IPS-18c (cell line): ENCODE results near the gene CLSTN2.

ENCODE experiments used
- H3K4me3 ChIP-seq: 2 replicates; pipeline ENCODE4 v1.7.0; 2013; ENCODE audit warnings: low read depth, mild to moderate bottlenecking, low read length, moderate library complexity; ENCODE audit not compliant: insufficient read depth
- H3K9me3 ChIP-seq: one replicate; pipeline ENCODE4 v1.6.1; 2013; ENCODE audit warnings: mild to moderate bottlenecking, low read length, moderate library complexity; ENCODE audit not compliant: control insufficient read depth, insufficient read depth

CLSTN2 gene

DNA sequence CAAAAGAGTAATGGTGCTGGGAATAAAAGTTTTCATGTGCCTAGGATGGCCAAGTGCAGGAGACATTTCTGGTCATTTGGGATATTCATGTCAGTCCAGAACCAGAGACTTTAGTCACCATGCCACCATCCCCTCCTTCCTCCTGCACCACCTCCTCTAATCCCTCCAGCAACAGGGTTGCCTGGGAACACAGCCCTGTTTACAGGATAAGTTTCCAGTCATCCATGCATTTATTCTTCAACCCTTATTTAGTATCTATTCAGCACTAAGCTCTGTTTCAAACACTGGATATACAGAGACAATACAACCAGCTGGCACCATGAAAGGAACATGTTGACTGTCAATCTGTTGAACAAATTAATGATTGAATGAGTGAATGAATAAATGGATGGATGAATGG, 211.7 kb downstream of the CLSTN2 start:
- H3K4me3 ChIP-seq = no peak overlapping the region
- H3K9me3 ChIP-seq = no peaks in the 10 kb centered on the region

DNA sequence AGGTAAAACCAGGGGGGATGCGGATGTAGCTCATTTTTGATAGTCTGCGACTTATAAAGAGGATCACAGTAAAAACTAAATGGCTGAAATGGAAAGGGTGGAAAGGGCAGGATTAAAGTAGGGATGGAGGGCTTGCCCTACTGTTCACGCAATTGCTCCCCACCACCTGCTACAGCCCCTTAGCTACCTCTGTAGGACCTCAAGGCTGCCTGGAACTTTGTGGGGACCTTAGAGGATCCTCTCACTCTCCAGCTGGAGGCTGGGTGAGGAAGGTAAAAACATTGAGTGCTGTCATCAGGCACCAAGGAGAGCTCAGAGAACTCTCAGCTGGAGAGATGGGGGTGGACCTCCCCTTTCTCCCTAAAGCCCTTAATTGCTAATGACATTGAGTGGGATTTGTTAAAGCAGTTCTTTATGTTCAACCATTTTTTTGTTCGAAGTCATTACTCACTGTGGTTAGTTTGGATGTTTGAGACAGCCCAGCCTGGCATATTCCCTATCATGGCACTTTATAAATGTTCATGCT, 213.0 kb downstream of the CLSTN2 start:
- Histone ChIP-seq H3K9me3 (no peaks in the 10 kb centered on the region), H3K4me3 (no peak overlapping the region)

DNA sequence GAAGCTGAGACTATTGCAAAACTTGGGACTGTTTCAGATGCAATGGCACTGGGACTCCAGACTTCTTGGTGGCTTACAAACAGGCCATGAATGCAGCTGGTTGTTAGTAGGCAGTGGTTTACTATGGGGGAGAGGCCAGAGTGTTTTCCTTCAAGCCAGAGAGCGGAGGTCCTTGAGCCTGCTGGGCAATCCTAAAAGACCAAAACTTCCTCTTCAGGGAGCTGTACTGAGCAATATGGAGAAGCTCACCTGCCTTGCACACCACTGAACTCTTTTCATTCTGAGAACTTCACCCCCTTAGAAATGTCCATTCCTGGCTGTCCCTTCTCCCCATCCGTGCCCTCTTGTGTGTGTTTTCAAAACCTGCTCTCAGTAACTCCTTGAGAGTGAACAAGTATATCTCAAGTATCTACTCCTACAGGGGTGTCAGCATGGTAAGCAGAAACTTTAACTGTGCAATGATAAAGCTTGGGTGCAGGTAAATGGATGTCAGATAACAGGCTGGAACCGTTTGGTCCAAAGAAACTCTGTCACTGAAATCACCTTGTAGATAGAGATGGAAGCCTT, 213.9 kb downstream of the CLSTN2 start:
- no peaks in the 10 kb centered on the region for H3K9me3 ChIP-seq
- no peak overlapping the region for H3K4me3 ChIP-seq

DNA sequence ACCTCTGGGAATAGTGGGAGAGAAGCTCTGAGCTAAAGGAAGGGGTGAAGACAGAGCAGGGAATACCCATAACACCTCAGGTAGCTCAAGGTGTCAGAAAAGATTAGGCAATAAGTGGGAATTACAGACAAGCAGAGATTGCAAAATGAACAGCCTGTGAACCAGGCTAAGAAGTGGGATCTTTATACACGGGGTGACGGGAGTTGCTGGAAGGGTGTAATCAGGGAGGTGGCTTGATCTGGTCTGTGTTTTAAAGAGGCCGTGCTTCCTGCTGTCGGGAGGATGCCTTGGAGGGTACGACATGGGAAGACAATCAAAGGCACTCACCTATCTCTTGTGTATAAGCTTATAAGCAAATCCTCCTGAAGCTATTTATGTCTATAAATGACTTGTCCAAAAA, 216.3 kb downstream of the CLSTN2 start:
- Histone ChIP-seq H3K9me3 (no peaks in the 10 kb centered on the region), H3K4me3 (no peak overlapping the region)

DNA sequence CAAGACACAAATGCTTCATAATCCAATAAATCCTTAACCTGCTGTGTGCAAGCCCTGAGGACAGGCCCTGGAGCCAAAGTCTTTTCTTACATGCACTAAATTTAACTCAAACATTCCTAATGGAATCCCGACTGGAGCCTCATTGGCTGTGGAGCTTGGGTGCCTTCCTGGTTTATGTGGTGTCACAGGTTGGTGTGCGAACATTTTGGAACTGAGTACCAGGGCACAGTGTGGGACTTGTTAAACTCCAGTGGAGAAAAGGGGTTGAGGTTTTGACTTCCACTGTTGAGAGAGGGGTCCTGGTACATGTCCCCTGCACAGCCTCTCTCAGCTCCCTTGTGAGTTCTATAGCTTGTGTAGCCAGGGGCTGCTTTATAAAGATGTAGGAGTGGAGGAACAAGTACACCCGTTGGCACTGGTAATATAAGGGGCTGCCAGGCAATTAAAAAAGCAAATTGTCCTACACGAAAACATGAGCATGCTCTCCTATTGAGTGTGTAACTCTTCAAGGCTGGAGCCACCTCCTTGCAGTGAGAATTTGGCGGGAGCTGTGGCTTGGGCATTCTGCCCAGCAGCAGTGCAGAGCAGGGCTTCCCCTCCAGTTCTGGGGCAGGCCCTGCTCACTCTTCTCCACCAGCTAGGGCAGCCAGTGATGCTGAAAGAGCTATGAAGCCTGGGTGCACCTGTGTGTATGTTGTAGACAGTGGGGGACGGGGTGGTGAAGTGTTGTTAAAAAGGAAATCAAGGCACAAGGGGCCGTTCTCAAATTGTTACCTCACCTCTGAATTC, 218.1 kb downstream of the CLSTN2 start:
- Histone ChIP-seq H3K9me3 (no peaks in the 10 kb centered on the region), H3K4me3 (no peak overlapping the region)

DNA sequence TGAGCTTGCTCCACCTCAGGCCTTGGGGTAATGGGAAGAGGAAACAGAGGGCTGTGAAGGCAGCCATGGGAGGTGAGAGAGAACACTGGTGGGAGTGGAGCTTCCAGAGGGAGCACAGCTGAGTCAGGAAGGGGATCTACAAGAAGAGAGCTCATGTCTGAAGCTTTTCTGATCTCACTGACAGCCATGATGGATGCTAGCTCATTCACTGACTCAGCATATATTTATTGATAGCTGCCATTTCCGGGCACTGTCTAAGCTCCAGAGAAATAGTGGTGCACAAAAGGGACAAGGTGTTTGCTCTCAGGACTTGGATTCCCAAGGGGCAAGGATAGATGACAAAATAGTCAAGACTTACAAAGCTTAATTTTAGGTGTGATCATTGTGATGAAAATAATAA, 218.8 kb downstream of the CLSTN2 start:
- Histone ChIP-seq H3K4me3 (no peak overlapping the region), H3K9me3 (no peaks in the 10 kb centered on the region)

DNA sequence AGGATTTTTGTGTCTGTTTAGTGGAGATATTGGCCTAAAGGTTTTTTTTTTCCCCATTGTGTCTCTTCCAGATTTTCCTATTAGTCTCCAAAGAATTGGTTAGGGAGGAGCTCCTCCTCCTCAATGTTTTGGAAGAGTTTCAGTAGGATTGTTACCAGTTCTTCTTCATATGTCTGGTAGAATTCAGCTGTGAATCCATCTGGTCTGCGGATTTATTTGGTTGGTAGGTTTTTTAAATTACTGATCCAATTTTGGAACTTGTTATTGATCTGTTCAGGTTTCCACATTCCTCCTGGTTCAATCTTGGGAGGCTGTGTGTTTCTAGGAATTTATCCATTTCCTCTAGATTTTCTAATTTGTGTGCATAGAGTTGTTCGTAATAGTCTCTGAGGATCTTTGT, 222.2 kb downstream of the CLSTN2 start:
- Histone ChIP-seq H3K9me3 (no peaks in the 10 kb centered on the region), H3K4me3 (no peak overlapping the region)

DNA sequence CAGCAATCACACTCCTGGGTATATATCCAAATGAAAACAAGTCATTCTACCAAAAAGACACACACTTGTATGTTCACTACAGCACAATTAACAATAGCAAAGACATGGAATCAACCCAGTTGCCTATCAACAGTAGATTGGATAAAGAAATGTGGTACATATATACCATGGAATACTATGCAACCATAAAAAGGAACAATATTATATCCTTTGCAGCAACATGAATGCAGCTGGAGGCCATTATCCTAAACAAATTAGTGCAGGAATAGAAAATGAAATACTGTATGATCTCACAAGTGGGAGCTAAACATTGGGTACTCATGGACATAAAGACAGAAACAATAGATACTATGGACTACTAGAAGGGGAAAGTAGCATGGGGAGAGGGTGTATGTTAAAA, 224.7 kb downstream of the CLSTN2 start:
- Histone ChIP-seq H3K9me3 (no peaks in the 10 kb centered on the region), H3K4me3 (no peak overlapping the region)

DNA sequence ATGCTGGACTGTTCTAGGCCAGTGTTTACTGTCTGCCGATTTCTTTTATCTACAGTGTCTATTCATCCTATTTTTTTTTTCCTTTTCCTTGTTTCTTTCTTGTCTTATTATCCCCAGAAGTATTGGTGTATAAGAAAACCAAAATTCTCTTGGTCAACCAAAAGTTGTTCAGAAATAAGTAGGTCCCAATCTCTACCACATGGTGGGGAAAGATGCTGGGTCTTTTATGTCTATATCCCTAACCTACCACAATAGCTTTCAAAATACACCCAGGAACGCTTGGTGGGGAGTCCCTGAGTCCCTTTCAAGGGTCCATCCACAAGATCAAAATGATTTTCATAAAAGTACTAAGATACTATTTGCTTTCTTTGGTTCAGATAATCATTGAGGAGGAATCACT, 225.6 kb downstream of the CLSTN2 start:
- Histone ChIP-seq H3K9me3 (no peaks in the 10 kb centered on the region), H3K4me3 (no peak overlapping the region)

DNA sequence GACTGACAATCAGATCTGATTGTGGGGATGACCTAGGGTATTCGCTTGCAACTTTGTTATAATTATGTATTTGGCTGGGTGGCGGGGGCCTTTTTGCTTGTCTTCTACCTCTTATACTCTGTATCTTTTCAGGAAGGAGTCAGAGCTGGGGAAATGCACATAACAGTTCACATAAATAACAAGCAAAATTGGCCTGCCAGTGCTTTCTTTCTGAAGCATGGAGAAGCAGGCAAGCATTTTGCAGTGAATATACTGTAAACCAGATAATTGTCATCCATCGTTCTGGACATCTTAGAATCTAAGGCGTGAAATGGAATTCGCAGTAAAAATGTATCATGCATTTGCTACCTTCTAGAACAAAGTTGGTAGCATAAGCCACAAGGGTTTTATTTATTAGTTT, 227.6 kb downstream of the CLSTN2 start:
- Histone ChIP-seq H3K9me3 (no peaks in the 10 kb centered on the region), H3K4me3 (no peak overlapping the region)

DNA sequence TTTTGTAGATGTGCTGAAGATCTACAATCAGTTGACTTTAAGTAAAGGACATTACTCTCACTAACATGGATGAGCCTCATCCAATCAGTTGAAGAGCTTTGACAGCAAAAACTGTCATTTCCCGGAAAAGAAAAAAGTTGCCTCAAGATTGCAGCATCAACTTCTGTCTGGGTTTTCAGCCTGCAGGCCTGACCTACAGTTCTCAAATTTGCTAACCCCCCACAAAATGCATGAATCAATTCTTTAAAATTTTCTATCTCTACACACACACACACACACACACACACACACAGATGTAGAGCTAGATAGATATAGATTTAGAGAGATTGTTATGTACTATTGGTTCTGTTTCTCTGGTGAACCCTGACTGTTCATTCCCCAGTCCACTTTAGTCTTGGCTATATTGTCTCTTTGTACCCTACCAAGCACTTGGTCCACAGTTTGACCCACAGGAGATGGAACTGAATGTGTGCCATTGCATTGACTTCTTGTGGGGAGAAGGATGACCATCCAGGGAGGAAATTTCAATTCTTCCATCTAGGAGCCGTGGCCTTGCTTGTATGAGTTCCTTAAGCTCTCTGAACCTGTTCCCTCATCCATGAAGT, 228.3 kb downstream of the CLSTN2 start:
- Histone ChIP-seq H3K9me3 (no peaks in the 10 kb centered on the region), H3K4me3 (no peak overlapping the region)

DNA sequence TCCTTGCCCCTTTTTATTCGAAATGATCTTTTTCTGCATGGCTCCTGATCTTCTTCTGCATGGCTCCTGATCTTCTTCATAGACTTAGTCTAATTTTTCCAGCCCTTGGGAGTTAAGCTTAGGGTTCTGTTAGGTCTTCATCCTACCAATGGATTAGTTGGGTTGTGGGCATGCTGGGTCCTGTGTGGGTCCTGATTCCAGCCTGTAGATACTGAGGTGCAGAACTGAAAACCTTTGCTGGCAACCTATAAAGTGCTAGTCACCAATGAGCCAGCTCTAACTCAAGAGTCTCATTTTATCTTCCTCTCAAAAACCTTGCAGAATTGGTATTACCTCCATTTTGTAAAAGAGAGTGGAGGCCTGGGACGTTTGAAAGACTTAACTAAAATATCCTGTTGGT, 229.2 kb downstream of the CLSTN2 start:
- Histone ChIP-seq H3K9me3 (no peaks in the 10 kb centered on the region), H3K4me3 (no peak overlapping the region)

DNA sequence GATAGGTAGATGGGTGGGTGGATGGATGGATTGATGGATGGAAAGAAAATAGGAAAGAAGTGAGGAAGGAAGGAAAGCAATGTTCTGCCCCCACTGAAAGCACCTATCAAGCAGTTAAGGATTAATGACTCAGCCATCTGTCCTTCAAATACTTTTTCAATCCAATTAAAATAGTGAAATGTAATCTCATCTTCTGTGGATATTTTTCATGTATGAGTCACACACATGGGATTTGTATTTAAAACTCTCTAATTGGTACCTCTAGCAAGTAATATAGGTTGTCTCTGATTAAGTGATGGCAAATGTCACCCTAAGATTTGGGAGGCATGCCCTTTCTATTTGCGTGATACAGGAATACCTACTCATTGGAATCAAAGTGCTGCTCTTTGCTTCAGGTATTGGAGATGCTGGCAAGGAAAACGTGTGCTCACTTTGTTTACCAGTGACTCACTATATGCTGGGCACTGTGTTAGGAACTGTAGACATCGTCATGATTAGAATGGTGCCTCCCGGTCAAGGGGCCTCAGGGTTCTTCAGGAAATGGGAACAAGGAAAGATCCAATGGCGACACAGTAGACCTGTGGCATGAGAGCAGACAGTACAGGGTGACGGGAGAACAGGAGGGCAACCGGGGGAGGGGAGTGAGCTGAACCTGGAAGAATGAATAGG, 230.1 kb downstream of the CLSTN2 start:
- Histone ChIP-seq H3K4me3 (no peak overlapping the region; the same call in 1 of the 2 replicates), H3K9me3 (no peaks in the 10 kb centered on the region)

DNA sequence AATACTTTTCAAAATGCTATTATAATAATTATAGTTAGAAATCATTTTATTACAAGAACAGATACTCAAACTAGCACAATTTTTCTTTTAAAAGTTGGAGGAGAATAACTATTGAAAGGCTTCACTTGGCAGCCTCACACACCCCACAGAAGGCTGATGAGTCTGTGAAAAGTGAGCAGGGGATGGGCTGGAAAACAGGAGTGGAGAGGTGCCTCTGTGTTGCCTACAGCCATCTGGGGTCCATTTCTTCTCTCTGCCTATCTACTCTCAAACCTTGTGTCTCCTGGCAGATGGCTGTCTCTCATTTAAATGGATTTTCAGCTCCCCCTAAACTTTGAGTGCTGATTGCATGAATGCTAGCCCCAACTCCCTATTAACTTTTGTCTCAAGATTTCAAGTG, 230.8 kb downstream of the CLSTN2 start:
- H3K4me3 ChIP-seq = no peak overlapping the region
- H3K9me3 ChIP-seq = no peaks in the 10 kb centered on the region

DNA sequence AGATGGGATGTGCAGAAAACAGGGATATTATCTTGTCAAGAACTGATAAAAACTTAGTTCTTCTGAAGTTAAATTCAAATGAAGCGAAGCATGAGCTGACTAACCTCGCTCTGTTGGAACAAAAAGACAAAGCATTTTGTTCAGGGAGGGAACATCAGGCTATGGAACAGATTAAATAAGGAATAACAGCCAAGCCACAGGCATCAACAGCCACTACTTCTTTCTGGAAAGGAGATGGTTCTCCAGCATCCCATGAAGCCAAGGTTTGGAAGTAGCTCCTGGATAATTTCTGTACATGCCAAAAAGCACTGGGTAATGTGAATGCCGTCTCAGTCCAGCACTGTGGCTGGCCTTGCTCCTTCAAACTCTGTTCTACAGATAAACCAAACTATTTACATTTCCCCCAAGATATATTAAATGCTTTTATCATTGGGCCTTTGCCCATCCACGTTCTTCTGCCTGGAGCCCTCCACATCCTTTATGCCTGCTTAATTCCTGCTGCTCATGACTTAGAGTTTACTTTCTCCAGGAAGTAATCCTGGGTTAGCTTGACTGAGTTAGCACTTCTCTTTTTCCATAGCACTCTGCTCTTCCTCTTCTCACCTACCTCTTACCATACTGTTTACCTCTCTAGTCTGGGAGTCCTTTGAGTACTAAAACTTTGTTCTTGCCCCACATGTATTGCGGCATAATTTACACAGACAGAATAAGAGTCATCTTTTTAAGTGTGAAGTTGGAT, 232.0 kb downstream of the CLSTN2 start:
- Histone ChIP-seq H3K9me3 (peaks cover 2% of the 10 kb centered on the region), H3K4me3 (no peak overlapping the region)

DNA sequence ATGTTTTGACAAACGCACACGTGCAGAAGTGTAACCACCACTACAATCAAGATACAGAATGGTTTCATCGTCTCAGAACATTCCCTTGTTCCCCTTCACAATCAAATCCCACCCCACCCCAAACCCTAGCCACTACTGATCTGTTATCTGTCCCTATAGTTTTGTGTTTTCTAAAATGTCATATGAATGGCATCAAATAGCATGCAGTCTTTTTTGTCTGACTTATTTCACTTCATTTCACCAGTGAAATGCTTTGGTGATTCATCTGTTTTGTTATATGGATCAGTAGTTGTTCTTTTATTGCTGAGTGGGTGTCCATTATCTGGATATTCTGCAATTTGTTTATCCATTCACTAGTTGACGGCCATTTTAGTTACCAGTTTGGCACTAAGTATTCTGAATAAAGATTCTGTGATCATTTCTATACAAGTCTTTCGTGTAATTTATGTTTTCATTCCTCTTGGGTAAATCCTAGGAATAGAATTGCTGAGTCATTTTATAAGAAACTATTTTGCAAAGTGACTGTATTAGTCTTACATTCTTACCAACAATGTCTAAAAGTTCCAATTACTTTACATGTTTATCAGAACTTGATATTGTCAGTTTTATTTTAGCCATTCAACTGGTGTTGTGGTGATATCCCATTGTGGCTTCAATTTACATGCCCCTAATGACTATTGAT, 232.8 kb downstream of the CLSTN2 start:
- Histone ChIP-seq H3K4me3 (no peak overlapping the region), H3K9me3 (peaks cover 2% of the 10 kb centered on the region)

DNA sequence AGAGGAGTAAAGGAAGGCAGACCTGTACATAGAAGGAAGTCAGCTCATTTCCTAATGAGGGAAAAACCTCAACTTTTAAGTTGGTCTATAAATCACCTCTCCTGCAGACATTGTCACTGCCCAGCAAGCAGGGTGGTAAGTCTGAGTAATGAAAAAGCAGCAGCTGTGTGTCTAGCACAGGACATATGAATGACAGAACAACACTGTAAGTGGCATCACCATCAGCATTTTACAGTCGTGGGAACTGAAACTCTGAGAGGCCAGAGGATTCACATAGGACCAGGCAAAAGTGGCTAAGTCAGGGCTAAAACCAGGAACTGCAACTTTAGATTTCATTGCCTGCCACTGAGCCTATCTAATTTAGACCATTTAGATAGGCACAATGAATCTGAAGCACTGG, 235.6 kb downstream of the CLSTN2 start:
- Histone ChIP-seq H3K4me3 (no peak overlapping the region), H3K9me3 (peaks cover 2% of the 10 kb centered on the region)
